ENCODE measurements around the gene EXOC1. TPM values are rescaled to one million over a fixed set of nuclear protein-coding genes. Genes with fewer than 3 reads are reported as not detected.

Gene EXOC1, protein sequence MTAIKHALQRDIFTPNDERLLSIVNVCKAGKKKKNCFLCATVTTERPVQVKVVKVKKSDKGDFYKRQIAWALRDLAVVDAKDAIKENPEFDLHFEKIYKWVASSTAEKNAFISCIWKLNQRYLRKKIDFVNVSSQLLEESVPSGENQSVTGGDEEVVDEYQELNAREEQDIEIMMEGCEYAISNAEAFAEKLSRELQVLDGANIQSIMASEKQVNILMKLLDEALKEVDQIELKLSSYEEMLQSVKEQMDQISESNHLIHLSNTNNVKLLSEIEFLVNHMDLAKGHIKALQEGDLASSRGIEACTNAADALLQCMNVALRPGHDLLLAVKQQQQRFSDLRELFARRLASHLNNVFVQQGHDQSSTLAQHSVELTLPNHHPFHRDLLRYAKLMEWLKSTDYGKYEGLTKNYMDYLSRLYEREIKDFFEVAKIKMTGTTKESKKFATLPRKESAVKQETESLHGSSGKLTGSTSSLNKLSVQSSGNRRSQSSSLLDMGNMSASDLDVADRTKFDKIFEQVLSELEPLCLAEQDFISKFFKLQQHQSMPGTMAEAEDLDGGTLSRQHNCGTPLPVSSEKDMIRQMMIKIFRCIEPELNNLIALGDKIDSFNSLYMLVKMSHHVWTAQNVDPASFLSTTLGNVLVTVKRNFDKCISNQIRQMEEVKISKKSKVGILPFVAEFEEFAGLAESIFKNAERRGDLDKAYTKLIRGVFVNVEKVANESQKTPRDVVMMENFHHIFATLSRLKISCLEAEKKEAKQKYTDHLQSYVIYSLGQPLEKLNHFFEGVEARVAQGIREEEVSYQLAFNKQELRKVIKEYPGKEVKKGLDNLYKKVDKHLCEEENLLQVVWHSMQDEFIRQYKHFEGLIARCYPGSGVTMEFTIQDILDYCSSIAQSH
- 13.6 TPM for total RNA-seq

- TF ChIP-seq CTCF (IDR thresholded peaks at IDR 0.05), result no peak
- Histone ChIP-seq H3K36me3 (no peaks in the 10 kb centered on the region), H3K4me3 (peak within 1 kb of the TSS; percentile 90 to 93), H3K27ac (peak within 1 kb of the TSS; percentile 87 to 96), H3K27me3 (no peaks in the 10 kb centered on the region), H3K4me1 (peaks cover 0 to 7% of the 10 kb centered on the region in 2 donors), H3K9me3 (no peaks in the 10 kb centered on the region)
- intact Hi-C loops (cut with DNase I), result loop anchor here (1.0 to 5.0 kb wide), 7 partner anchors 13 to 679 kb away; partner anchors contain the start of genes CEP135, CLOCK, SRD5A3 and TMEM165
- DNase-seq (ENCODE audit: low spot score in 2 of 2), result peak; percentile 95 to 99
Measured at GRCh38 chr4:55853484-55854046, at the start of gene EXOC1. TSS of gene EXOC1 (plus strand) at chr4:55853648. CDS start at chr4:55858324, 4,676 bp downstream.

GRCh38 chr4:55807556-55807955 is 45.9 kb upstream of the EXOC1 start:
- no peaks in the 10 kb centered on the region for H3K4me1 ChIP-seq
- no peak overlapping the region for H3K4me3 ChIP-seq
- H3K36me3 ChIP-seq, result no peaks in the 10 kb centered on the region
- H3K27me3 ChIP-seq, result no peaks in the 10 kb centered on the region
- no peak overlapping the region for H3K27ac ChIP-seq
- H3K9me3 ChIP-seq, result no peaks in the 10 kb centered on the region
- intact Hi-C loops (cut with DNase I), result no loop called here
- DNase-seq (ENCODE audit: low spot score in 2 of 2), result no peak
- no peak for TF ChIP-seq CTCF (IDR thresholded peaks at IDR 0.05)

DNA sequence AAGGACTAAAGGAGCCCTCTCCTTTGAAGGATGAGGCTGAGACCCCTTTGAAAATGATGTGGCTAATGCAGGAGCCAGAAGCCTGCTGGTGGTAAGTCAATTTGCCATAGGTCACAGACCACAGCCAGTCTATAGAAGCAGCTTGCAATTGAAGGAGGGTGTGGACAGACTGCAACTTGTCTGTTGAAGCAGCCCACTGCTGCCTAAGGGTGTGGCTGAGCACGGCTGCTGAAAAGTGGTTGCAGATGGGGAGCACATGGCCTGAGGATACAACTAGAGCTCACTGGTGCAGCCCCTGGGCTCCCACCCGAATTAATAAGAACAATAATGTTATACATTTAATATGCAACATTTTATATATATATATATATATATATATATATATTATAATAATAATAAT is 45.3 kb upstream of the EXOC1 start:
- Histone ChIP-seq H3K4me1 (no peaks in the 10 kb centered on the region), H3K9me3 (no peaks in the 10 kb centered on the region), H3K27me3 (no peaks in the 10 kb centered on the region), H3K4me3 (no peak overlapping the region), H3K27ac (no peak overlapping the region), H3K36me3 (no peaks in the 10 kb centered on the region)
- intact Hi-C loops (cut with DNase I), result no loop called here
- no peak for TF ChIP-seq CTCF (IDR thresholded peaks at IDR 0.05)
- no peak for DNase-seq (ENCODE audit: low spot score in 2 of 2)

DNA sequence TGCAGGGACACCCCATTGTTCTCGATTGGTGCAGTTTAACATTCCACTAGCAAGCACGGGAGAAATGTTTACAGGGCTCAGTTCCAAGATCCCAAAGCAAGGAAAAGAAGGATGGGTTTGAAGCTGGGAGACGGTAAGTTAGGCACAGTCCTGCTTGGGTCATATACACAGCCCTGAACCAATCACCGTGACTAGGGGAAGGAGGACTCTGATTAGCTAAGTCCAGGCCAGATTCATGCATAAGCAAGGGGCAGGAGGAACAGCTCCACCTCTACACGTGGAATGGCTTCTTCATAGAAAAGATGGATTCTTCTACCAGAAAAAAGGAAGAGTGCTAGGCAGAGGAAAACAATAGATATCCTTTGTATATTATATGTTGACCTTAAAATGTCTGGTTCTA is 44.8 kb upstream of the EXOC1 start:
- Histone ChIP-seq H3K4me3 (no peak overlapping the region), H3K9me3 (no peaks in the 10 kb centered on the region), H3K27ac (no peak overlapping the region), H3K4me1 (no peaks in the 10 kb centered on the region), H3K36me3 (no peaks in the 10 kb centered on the region), H3K27me3 (no peaks in the 10 kb centered on the region)
- DNase-seq (ENCODE audit: low spot score in 2 of 2), result no peak
- intact Hi-C loops (cut with DNase I), result no loop called here
- no peak for TF ChIP-seq CTCF (IDR thresholded peaks at IDR 0.05)

DNA sequence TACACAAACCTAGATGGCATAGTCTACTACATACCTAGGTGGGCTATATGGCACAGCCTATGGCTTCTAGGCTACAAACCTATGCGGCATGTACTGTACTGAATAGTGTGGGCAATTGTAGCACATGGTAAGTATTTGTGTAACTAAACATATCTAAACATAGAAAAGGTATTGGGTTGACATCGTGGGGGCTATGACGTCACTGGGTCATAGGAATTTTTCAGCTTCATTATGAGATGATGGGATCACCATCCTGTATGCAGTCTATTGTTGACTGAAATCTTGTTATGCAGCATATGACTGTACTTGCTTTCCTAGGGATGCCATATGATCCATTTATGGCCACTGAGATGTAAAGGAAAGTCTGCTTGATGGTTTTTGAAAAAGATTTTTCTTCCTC is 35.8 kb upstream of the EXOC1 start:
- no peak for DNase-seq (ENCODE audit: low spot score in 2 of 2)
- no peak overlapping the region for H3K27ac ChIP-seq
- intact Hi-C loops (cut with DNase I), result no loop called here
- no peaks in the 10 kb centered on the region for H3K4me1 ChIP-seq
- no peak for TF ChIP-seq CTCF (IDR thresholded peaks at IDR 0.05)
- H3K36me3 ChIP-seq, result no peaks in the 10 kb centered on the region
- H3K4me3 ChIP-seq, result no peak overlapping the region
- H3K27me3 ChIP-seq, result no peaks in the 10 kb centered on the region
- no peaks in the 10 kb centered on the region for H3K9me3 ChIP-seq
